ENCODE results near the gene SLC25A47. TPM values are rescaled to one million over a fixed set of nuclear protein-coding genes. Genes with fewer than 3 reads are reported as not detected.

Gene SLC25A47
- total RNA-seq, 6 experiments from 2014 or later, result not detected

DNA sequence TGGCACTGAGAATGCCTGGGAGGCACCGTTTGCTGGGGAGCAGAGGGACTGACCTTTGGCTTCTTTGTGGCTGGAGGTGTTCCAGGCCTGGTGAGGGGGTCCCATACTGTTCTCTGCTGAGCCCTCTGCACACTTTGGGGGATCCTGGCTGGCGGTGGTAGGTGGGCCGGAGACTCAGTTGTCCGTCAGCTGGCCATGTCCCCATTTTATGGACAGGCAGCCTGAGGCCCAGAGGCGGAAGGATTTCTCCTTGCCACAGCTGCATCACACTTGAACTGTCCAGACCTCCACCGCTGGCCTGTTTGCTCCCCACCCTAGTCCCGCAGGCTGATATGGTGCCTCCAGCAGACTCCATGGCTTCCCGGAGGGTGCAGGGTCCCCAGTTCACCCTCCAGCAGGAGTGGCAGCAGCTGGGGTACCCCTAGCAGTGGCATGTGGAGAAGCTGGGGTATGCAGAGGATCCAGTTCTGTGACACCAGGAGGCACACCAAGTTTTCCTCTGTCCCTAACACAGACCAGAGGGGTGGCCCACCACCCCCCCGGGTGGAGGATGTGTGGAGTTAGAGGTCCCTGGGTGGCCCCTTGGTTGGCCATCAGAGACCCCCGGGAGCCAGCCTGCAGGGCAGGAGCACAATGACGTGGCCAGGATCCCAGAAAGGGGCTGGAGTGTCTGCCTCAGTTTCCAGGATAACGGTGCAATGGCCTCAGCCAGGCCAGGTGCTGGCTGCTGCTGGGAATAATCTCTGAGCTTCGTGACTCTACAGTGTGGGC lies 31.6 kb upstream of the SLC25A47 start:
- Mint-ChIP-seq H3K27me3 (ENCODE audit: insufficient read depth) (no peaks in the 10 kb centered on the region; the same call in 1 of the 2 replicates), H3K4me3 (no peak overlapping the region), H3K4me1 (ENCODE audit: low read depth) (peaks cover 4% of the 10 kb centered on the region; the same call in 1 of the 2 replicates), H3K9me3 (no peaks in the 10 kb centered on the region), H3K36me3 (ENCODE audit: low read depth) (no peaks in the 10 kb centered on the region), H3K27ac (no peak overlapping the region)
- TF ChIP-seq, protein P1, sequence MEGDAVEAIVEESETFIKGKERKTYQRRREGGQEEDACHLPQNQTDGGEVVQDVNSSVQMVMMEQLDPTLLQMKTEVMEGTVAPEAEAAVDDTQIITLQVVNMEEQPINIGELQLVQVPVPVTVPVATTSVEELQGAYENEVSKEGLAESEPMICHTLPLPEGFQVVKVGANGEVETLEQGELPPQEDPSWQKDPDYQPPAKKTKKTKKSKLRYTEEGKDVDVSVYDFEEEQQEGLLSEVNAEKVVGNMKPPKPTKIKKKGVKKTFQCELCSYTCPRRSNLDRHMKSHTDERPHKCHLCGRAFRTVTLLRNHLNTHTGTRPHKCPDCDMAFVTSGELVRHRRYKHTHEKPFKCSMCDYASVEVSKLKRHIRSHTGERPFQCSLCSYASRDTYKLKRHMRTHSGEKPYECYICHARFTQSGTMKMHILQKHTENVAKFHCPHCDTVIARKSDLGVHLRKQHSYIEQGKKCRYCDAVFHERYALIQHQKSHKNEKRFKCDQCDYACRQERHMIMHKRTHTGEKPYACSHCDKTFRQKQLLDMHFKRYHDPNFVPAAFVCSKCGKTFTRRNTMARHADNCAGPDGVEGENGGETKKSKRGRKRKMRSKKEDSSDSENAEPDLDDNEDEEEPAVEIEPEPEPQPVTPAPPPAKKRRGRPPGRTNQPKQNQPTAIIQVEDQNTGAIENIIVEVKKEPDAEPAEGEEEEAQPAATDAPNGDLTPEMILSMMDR (IDR thresholded peaks at IDR 0.05), result no peak
- no peak for DNase-seq

DNA sequence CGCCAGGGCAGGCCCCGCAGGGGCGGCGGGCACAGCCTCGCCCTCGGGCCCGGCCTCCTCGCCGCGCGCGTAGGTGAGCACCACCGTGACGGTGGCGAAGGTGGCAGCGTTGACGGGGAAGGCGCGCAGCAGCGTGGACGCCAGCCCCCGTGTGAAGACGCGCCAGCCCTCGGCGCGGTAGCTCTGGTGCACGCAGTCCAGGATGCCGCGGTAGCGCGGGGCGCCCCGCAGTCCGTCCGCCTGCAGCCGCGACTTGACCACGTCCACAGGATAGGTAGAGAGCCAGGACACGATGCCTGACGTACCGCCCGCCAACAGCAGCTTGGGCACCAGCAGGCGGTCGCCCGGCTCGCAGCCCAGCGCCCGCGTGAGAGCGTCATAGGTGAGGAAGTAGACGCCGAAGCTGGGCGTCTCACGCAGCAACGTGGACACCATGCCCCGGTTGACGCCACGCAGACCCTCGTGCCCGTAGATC lies 30.8 kb upstream of the SLC25A47 start:
- no peak overlapping the region for H3K27ac Mint-ChIP-seq
- H3K36me3 Mint-ChIP-seq (ENCODE audit: low read depth), result no peaks in the 10 kb centered on the region
- no peak overlapping the region for H3K4me3 Mint-ChIP-seq
- H3K27me3 Mint-ChIP-seq (ENCODE audit: insufficient read depth), result no peaks in the 10 kb centered on the region; the same call in none of the 2 replicates
- H3K9me3 Mint-ChIP-seq, result no peaks in the 10 kb centered on the region
- TF ChIP-seq, protein P1 (IDR thresholded peaks at IDR 0.05), result no peak
- peaks cover 11% of the 10 kb centered on the region for H3K4me1 Mint-ChIP-seq (ENCODE audit: low read depth)
- no peak for DNase-seq

DNA sequence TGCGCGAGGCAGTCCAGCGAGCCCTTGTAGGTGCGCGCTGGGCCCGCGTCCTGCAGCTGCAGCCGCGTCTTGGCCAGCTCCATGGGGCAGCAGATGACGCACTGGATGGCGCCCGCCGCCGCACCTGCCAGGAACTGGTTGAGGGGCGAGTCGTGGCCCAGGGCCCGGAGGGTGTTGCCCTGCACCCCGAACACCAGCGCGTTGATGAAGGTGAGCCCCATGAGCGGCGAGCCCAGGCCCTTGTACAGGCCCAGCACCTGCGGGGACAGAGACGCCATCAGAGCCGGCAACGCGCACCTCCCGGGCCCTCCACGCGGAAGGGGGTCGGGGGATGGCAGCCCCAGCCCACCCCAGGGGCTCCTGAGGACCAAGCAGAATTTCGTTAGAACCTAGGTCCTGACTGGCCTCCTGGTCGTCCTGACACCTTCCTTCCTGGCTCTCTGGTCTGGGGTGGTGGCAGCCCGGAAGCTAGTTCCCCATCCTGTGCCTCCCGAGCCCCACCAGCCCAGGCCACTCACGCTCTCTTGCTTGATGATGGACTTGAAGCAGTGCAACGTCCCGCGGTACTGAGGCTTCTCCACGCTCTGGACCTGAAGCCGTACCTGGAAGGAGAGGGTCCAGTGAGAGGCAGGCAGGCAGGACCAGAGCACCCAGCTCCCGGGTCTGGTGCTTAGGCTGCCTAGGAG lies 30.2 kb upstream of the SLC25A47 start:
- Mint-ChIP-seq H3K36me3 (ENCODE audit: low read depth) (no peaks in the 10 kb centered on the region), H3K4me1 (ENCODE audit: low read depth) (peaks cover 15% of the 10 kb centered on the region), H3K27me3 (ENCODE audit: insufficient read depth) (no peaks in the 10 kb centered on the region; the same call in 1 of the 2 replicates), H3K4me3 (no peak overlapping the region), H3K9me3 (no peaks in the 10 kb centered on the region), H3K27ac (no peak overlapping the region)
- no peak for DNase-seq
- TF ChIP-seq, protein P1 (IDR thresholded peaks at IDR 0.05), result no peak

DNA sequence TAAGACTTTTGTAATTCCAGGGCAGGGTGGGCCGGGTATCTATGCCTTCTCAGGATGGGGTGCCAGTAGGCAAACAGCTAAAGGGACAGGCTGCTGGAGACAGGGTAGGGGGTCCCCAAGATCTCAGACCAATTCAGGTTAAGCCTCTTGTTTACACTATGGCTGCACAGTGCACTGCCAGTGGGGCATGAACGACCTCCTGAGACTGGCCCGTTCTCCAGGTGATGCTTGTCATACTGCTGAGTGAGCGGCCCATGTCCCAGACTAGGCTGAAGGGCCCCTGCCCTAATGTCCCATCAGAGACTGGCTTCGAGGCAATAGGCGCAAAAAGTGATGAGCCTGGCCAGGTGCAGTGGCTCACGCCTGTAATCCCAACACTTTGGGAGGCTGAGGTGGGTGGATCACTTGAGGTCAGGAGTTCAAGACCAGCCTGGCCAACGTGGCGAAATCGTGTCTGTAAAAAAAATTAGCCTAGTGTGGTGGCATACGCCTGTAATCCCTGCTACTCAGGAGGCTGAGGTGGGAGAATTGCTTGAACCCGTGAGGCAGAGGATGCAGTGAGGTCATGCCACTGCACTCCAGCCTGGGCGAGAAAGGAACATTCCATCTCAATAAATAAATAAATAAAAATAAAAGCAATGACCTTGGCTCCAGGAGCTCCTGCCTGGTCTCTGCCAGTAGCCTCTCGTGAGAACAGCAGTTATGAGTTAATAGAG lies 29.5 kb upstream of the SLC25A47 start:
- Mint-ChIP-seq H3K4me3 (no peak overlapping the region), H3K36me3 (ENCODE audit: low read depth) (no peaks in the 10 kb centered on the region), H3K27me3 (ENCODE audit: insufficient read depth) (no peaks in the 10 kb centered on the region; the same call in 1 of the 2 replicates), H3K4me1 (ENCODE audit: low read depth) (peaks cover 13% of the 10 kb centered on the region), H3K9me3 (no peaks in the 10 kb centered on the region), H3K27ac (no peak overlapping the region)
- no peak for DNase-seq
- TF ChIP-seq, protein P1 (IDR thresholded peaks at IDR 0.05), result no peak

DNA sequence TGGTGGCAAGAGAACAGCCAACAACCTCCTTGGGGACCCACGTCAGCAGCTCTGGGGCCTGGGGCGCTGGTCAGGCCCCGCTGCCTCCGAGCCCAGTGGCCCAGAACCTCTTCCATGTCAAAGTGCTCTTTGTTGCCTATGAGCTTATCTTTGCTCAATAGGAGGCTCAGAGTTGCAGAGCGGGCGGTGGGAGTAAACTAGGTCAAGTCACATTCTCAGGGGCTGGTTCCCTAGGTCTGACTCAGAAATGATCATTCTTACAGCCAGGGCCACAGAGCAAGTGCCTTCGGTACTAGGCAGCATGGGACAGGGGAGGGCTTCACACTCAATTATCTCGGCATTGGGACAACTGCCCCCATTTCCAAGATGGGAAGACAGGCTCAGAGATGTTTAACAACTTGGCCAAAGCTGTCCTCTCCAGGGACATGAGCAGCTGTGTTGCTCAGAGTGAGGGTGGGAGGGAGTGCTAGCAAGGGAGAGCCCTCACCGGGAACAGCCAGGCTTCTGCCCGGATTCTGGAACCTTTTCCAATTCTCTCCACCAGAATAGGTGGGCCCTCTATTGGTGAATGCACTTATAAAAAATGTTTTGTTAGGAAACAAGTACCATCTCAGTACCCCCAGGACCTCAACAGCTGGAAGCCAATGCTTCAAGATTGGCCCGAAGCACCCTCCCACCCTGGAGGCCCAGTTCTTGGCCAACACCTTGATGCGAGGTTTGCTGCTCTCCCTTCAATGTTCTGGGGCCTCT lies 28.8 kb upstream of the SLC25A47 start:
- Mint-ChIP-seq H3K4me3 (no peak overlapping the region), H3K36me3 (ENCODE audit: low read depth) (no peaks in the 10 kb centered on the region), H3K27ac (no peak overlapping the region), H3K9me3 (no peaks in the 10 kb centered on the region), H3K4me1 (ENCODE audit: low read depth) (peaks cover 11% of the 10 kb centered on the region), H3K27me3 (ENCODE audit: insufficient read depth) (no peaks in the 10 kb centered on the region; the same call in 1 of the 2 replicates)
- TF ChIP-seq, protein P1 (IDR thresholded peaks at IDR 0.05), result 0 out of 2 replicates have a peak, but pooled peaks have one; percentile 12
- no peak for DNase-seq
